ENCODE results near the gene IQGAP1.
"Not testable (repeated sequence)": the region's sequence is repeated elsewhere in the genome, so short reads cannot be mapped to it uniquely, and the experiment has no call there.

The IQGAP1 gene

GRCh38 chr15:90493647-90494046, 105.6 kb downstream of the IQGAP1 start:
- no peak for DNase-seq

GRCh38 chr15:90495067-90495466, 107.0 kb downstream of the IQGAP1 start:
- DNase-seq: no peak

- DNase-seq: no peak
Observed at GRCh38 chr15:90496791-90497190, 108.7 kb downstream of the IQGAP1 start.

GRCh38 chr15:90497376-90497775, 109.3 kb downstream of the IQGAP1 start:
- no peak for DNase-seq

GRCh38 chr15:90497912-90498311, 109.9 kb downstream of the IQGAP1 start:
- DNase-seq: no peak

GRCh38 chr15:90500171-90500570, 112.1 kb downstream of the IQGAP1 start:
- no peak for DNase-seq

- DNase-seq: no peak
Observed at GRCh38 chr15:90501898-90502297, 113.9 kb downstream of the IQGAP1 start.

- DNase-seq: not testable (repeated sequence)
Observed at GRCh38 chr15:90510781-90511180, 122.7 kb downstream of the IQGAP1 start.

- DNase-seq: not testable (repeated sequence)
Observed at GRCh38 chr15:90511211-90511618, 123.2 kb downstream of the IQGAP1 start.

GRCh38 chr15:90512276-90512675, 124.2 kb downstream of the IQGAP1 start:
- DNase-seq: no peak

- DNase-seq: no peak
Observed at GRCh38 chr15:90512981-90513380, 124.9 kb downstream of the IQGAP1 start.

- DNase-seq: no peak
Observed at GRCh38 chr15:90513448-90513847, 125.4 kb downstream of the IQGAP1 start.

GRCh38 chr15:90513893-90514292, 125.9 kb downstream of the IQGAP1 start:
- not testable (repeated sequence) for DNase-seq

- DNase-seq: no peak
Observed at GRCh38 chr15:90519688-90520087, 131.6 kb downstream of the IQGAP1 start.

GRCh38 chr15:90520365-90520764, 132.3 kb downstream of the IQGAP1 start:
- DNase-seq: no peak

GRCh38 chr15:90523373-90523772, 135.3 kb downstream of the IQGAP1 start:
- no peak for DNase-seq

- not testable (repeated sequence) for DNase-seq
Observed at GRCh38 chr15:90524018-90524803, 136.2 kb downstream of the IQGAP1 start.

GRCh38 chr15:90529011-90529370, 140.9 kb downstream of the IQGAP1 start:
- DNase-seq: no peak

- DNase-seq: peak; percentile 36 to 46
Observed at GRCh38 chr15:90529371-90530249, 141.6 kb downstream of the IQGAP1 start, which contains the start of gene CRTC3. TSS of gene CRTC3 (plus strand) at chr15:90529923. CDS start at chr15:90530072, 149 bp downstream.

GRCh38 chr15:90530250-90531051, 142.4 kb downstream of the IQGAP1 start:
- peak; percentile 30 to 42 for DNase-seq

GRCh38 chr15:90531147-90531546, 143.1 kb downstream of the IQGAP1 start:
- DNase-seq: no peak

GRCh38 chr15:90535254-90535653, 147.2 kb downstream of the IQGAP1 start:
- no peak for DNase-seq

- DNase-seq: no peak
Observed at GRCh38 chr15:90539789-90540188, 151.7 kb downstream of the IQGAP1 start.

Data from stimulated activated CD4-positive, alpha-beta T cell treated with anti-CD3 and anti-CD28 coated beads, Interleukin-2, amount 100 ng/mL, for 48 hours (primary cell).